GM12878 (cell line): Measurements from ENCODE around the gene DNAJC25. TPM values are rescaled to one million over a fixed set of nuclear protein-coding genes. Genes with fewer than 3 reads are reported as not detected.

Source experiments
- ATAC-seq: fragments of 200-7000 bp; cut with Tn5 transposase; 3 replicates; pipeline ENCODE4 v1.9.1; 2020; ENCODE audit warnings: mild to moderate bottlenecking, moderate library complexity
- BruUV-seq: library from RNA; stranded (reverse); fragments of 400-500 nt; replicated peaks from 2 replicates; lab custom pipeline; 2021; lab: Mats Ljungman, UMichigan
- CTCF ChIA-PET: fragments of 300-600 bp; sonication (Branson Sonifier 250); formaldehyde crosslinking; extraction: SDS; loops from one replicate; lab custom pipeline; 2021; ENCODE audit warnings: inconsistent platforms; lab: Yijun Ruan, JAX
- POLR2A ChIA-PET: fragments of 350-600 bp; formaldehyde crosslinking; extraction: SDS; loops from one replicate; lab custom pipeline; 2021; ENCODE audit warnings: inconsistent platforms; lab: Charles Lee
- RAD21 ChIA-PET: fragments of 300-600 bp; sonication (Branson Sonifier 250); formaldehyde crosslinking; loops from one replicate; lab custom pipeline; 2023; ENCODE audit warnings: antibody characterized with exemption; ENCODE audit not compliant: unreplicated experiment; lab: Charles Lee
- SMC1A ChIA-PET: fragments of 300-600 bp; sonication (Branson Sonifier 250); formaldehyde crosslinking; loops from one replicate; lab custom pipeline; 2023; ENCODE audit not compliant: unreplicated experiment, uncharacterized antibody; lab: Charles Lee
- DNase-seq: peaks from one replicate; pipeline ENCODE4 v3.0.0-alpha.2; 2011; ENCODE audit warnings: low read depth, low spot score
- FAIRE-seq: peaks from 3 replicates; lab custom pipeline; 2011; peaks lifted over from hg19 to GRCh38; lab: Jason Lieb, UNC
- H2AFZ ChIP-seq: 2 replicates; pipeline ENCODE4 v1.6.0; 2011; ENCODE audit warnings: low read depth, low read length, control low read depth; ENCODE audit not compliant: control insufficient read depth
- H3K27ac ChIP-seq: 2 replicates; pipeline ENCODE4 v1.5.1; 2011; ENCODE audit warnings: control low read depth; ENCODE audit not compliant: control insufficient read depth, insufficient read depth
- H3K27me3 ChIP-seq, 2 experiments: replicated peaks in 1 of 2; 2 replicates each; pipeline versions ENCODE4 v1.6.0 to v1.6.1; 2011; ENCODE audit warnings: low read length in 1 of 2; ENCODE audit not compliant: control insufficient read depth in 2 of 2, insufficient read depth in 2 of 2
- H3K36me3 ChIP-seq, 2 experiments: 2 replicates each; pipeline ENCODE4 v1.5.1; 2011; ENCODE audit warnings: low read length in 1 of 2; ENCODE audit not compliant: control insufficient read depth in 2 of 2, insufficient read depth in 2 of 2
- H3K4me1 ChIP-seq: 2 replicates; pipeline ENCODE4 v1.6.1; 2011; ENCODE audit warnings: mild to moderate bottlenecking, low read length, moderate library complexity, mixed read lengths; ENCODE audit not compliant: control insufficient read depth, insufficient read depth
- H3K4me2 ChIP-seq: 2 replicates; pipeline ENCODE4 v1.6.0; 2011; ENCODE audit warnings: control low read depth; ENCODE audit not compliant: control insufficient read depth, insufficient read depth
- H3K4me3 ChIP-seq: fragments of 200-600 bp; sonication (generic); 2 replicates; pipeline ENCODE4 v1.5.1; 2016
- H3K79me2 ChIP-seq: 2 replicates; pipeline ENCODE4 v1.6.0; 2011; ENCODE audit warnings: low read length; ENCODE audit not compliant: control insufficient read depth, insufficient read depth
- H3K9ac ChIP-seq: 2 replicates; pipeline ENCODE4 v1.8.0; 2011; ENCODE audit warnings: low read length, control low read depth, mixed read lengths; ENCODE audit not compliant: control insufficient read depth, insufficient read depth
- H3K9me3 ChIP-seq: replicated peaks from 3 replicates; pipeline ENCODE4 v1.5.1; 2011; ENCODE audit warnings: mild to moderate bottlenecking, low read length; ENCODE audit not compliant: control insufficient read depth, insufficient read depth
- H4K20me1 ChIP-seq: 2 replicates; pipeline ENCODE4 v1.6.0; 2011; ENCODE audit not compliant: control insufficient read depth, insufficient read depth
- BRCA1 ChIP-seq: IDR thresholded peaks from 2 replicates; pipeline ENCODE4 v1.6.1; 2011; ENCODE audit warnings: low read depth, low read length, improper control_type of control experiment
- CHD4 ChIP-seq: fragments of 200-600 bp; sonication (generic); IDR thresholded peaks from 2 replicates; pipeline ENCODE4 v1.6.1; 2016; ENCODE audit warnings: mild to moderate bottlenecking
- ESRRA ChIP-seq: IDR thresholded peaks from 2 replicates; pipeline ENCODE4 v1.6.1; 2012; ENCODE audit warnings: mild to moderate bottlenecking, low read length, improper control_type of control experiment
- HDAC2 ChIP-seq: fragments of 200-600 bp; sonication (generic); IDR thresholded peaks from 2 replicates; pipeline ENCODE4 v1.6.1; 2017
- IKZF2 ChIP-seq, 2 experiments: fragments of 450-650 bp; IDR thresholded peaks; 2 replicates each; pipeline ENCODE4 v1.6.1; 2017; ENCODE audit warnings: mild to moderate bottlenecking in 2 of 2, moderate library complexity in 2 of 2
- KDM1A ChIP-seq: fragments of 200-600 bp; sonication (generic); IDR thresholded peaks from 2 replicates; pipeline ENCODE4 v1.6.1; 2016; ENCODE audit warnings: borderline replicate concordance
- MTA3 ChIP-seq: IDR thresholded peaks from 2 replicates; pipeline ENCODE4 v1.6.1; 2012; ENCODE audit warnings: low read length, inconsistent platforms, borderline replicate concordance
- NRF1 ChIP-seq: conservative IDR thresholded peaks from 2 replicates; pipeline ENCODE4 v1.6.1; 2011; ENCODE audit warnings: mild to moderate bottlenecking, low read depth, low read length, improper control_type of control experiment
- PAX5 ChIP-seq: IDR thresholded peaks from 2 replicates; pipeline ENCODE4 v1.6.1; 2011; ENCODE audit warnings: low read depth, low read length, borderline replicate concordance
- SIN3A ChIP-seq: IDR thresholded peaks from 2 replicates; pipeline ENCODE4 v1.6.1; 2012; ENCODE audit warnings: low read depth, low read length, improper control_type of control experiment
- SREBF1 ChIP-seq: IDR thresholded peaks from 2 replicates; pipeline ENCODE4 v1.6.1; 2012; ENCODE audit warnings: mild to moderate bottlenecking, low read length
- TCF3 ChIP-seq: IDR thresholded peaks from 2 replicates; pipeline ENCODE4 v1.6.1; 2012; ENCODE audit warnings: low read depth, mild to moderate bottlenecking, low read length, borderline replicate concordance; ENCODE audit not compliant: insufficient read depth
- TCF7 ChIP-seq: IDR thresholded peaks from 2 replicates; pipeline ENCODE4 v1.6.1; 2014; ENCODE audit warnings: antibody characterized with exemption, borderline replicate concordance
- WGBS: methylation state at CpG from one replicate; pipeline ENCODE4 v1.1.6; 2016; ENCODE audit warnings: low lambda C conversion rate; ENCODE audit not compliant: insufficient replicate concordance, insufficient coverage; ENCODE audit errors: missing lambda C conversion rate; 5-methylcytosine and 5-hydroxymethylcytosine counted together
- in situ Hi-C: fragments of 300-500 bp; cut with MboI; formaldehyde crosslinking; loops from 9 replicates; pipeline ENCODE4 v1.14.3; 2018; ENCODE audit warnings: mixed read lengths
- intact Hi-C: fragments of 100-400 bp; cut with micrococcal nuclease; formaldehyde crosslinking; loops from one replicate; pipeline ENCODE4 v1.14.2; 2022; ENCODE audit not compliant: unreplicated experiment
- polyA plus RNA-seq, 11 experiments: library from polyadenylated mRNA; depleted of rRNA in 4 of 11; unstranded in 6 of 11; stranded (reverse) in 5 of 11; fragments of >200 nt; fragmentation: Nextera tagmentation in 4 of 11; fragmentation: Illumina TruSeq in 1 of 11; extraction: Ambion mirVana in 4 of 11; extraction: Trizol in 1 of 11; gene quantifications; 1 replicate in 1 of 11; 2 replicates in 10 of 11; pipeline versions ENCODE4 v1.2.1 to v1.2.3, GENCODE V29; 2011 to 2016; ENCODE audit warnings: inconsistent platforms in 2 of 11, missing spikeins in 2 of 11, low read depth in 1 of 11
- total RNA-seq, 4 experiments: library from RNA; depleted of rRNA in 3 of 4; stranded (reverse); fragments of >200 nt in 3 of 4; fragmentation: Illumina TruSeq in 1 of 4; extraction: Trizol in 1 of 4; gene quantifications; 2 replicates each; pipeline versions ENCODE4 v1.2.1 to v1.2.3, GENCODE V29; 2013 to 2021
- TF ChIP-seq, protein P1 (sequence below): fragments of 450-650 bp; IDR thresholded peaks from 2 replicates; pipeline ENCODE4 v1.6.1; 2016; ENCODE audit warnings: mild to moderate bottlenecking, moderate library complexity, borderline replicate concordance

The DNAJC25 gene
- total and polyA plus RNA-seq, 10 of the 15 experiments (the other 5 are each of a cell fraction or from before 2014, with no cell fraction given): 2.4 to 6.4 (median 4.0) TPM

GRCh38 chr9:111678293-111678692 is 47.2 kb downstream of the DNAJC25 start:
- no peaks in the 10 kb centered on the region for H3K36me3 ChIP-seq
- DNase-seq: no peak
- H3K79me2 ChIP-seq: no peaks in the 10 kb centered on the region
- H3K27ac ChIP-seq: no peak overlapping the region
- no peaks in the 10 kb centered on the region for H4K20me1 ChIP-seq
- SMC1A ChIA-PET: no interaction called here
- H3K27me3 ChIP-seq: no peaks in the 10 kb centered on the region
- WGBS: 97% methylated on average over 5 of the region's 5 CpGs
- no peaks in the 10 kb centered on the region for H3K4me1 ChIP-seq
- RAD21 ChIA-PET: no interaction called here
- in situ Hi-C loops: no loop called here
- H3K9ac ChIP-seq: no peak overlapping the region
- H2AFZ ChIP-seq: no peak overlapping the region
- no peak for FAIRE-seq
- no peak overlapping the region for H3K4me2 ChIP-seq
- POLR2A ChIA-PET: no interaction called here
- no peak overlapping the region for H3K4me3 ChIP-seq
- CTCF ChIA-PET: no interaction called here
- BruUV-seq: no TSS peak
- no peaks in the 10 kb centered on the region for H3K9me3 ChIP-seq
- intact Hi-C loops: no loop called here
- no peak for ATAC-seq
- TF ChIP-seq CHD4 (no peak), BRCA1 (no peak), KDM1A (no peak), TCF3 (no peak), PAX5 (no peak), IKZF2 (IDR thresholded peaks at IDR 0.05) (no peak), ESRRA (no peak), HDAC2 (no peak), SIN3A (no peak), NRF1 (no peak), SREBF1 (no peak), TCF7 (no peak), MTA3 (no peak)
- TF ChIP-seq, protein P1, sequence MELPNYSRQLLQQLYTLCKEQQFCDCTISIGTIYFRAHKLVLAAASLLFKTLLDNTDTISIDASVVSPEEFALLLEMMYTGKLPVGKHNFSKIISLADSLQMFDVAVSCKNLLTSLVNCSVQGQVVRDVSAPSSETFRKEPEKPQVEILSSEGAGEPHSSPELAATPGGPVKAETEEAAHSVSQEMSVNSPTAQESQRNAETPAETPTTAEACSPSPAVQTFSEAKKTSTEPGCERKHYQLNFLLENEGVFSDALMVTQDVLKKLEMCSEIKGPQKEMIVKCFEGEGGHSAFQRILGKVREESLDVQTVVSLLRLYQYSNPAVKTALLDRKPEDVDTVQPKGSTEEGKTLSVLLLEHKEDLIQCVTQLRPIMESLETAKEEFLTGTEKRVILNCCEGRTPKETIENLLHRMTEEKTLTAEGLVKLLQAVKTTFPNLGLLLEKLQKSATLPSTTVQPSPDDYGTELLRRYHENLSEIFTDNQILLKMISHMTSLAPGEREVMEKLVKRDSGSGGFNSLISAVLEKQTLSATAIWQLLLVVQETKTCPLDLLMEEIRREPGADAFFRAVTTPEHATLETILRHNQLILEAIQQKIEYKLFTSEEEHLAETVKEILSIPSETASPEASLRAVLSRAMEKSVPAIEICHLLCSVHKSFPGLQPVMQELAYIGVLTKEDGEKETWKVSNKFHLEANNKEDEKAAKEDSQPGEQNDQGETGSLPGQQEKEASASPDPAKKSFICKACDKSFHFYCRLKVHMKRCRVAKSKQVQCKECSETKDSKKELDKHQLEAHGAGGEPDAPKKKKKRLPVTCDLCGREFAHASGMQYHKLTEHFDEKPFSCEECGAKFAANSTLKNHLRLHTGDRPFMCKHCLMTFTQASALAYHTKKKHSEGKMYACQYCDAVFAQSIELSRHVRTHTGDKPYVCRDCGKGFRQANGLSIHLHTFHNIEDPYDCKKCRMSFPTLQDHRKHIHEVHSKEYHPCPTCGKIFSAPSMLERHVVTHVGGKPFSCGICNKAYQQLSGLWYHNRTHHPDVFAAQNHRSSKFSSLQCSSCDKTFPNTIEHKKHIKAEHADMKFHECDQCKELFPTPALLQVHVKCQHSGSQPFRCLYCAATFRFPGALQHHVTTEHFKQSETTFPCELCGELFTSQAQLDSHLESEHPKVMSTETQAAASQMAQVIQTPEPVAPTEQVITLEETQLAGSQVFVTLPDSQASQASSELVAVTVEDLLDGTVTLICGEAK: no peak
